Ramos (cell line): Measurements from ENCODE around the gene DAB2.
"Not testable (repeated sequence)": the region's sequence is repeated elsewhere in the genome, so short reads cannot be mapped to it uniquely, and the experiment has no call there.

Experiments used
- in situ Hi-C: fragments of 300-500 bp; cut with MboI; formaldehyde crosslinking; loops from one replicate; pipeline ENCODE4 v1.14.3; 2022; ENCODE audit warnings: low sequenced_read_pairs; ENCODE audit not compliant: unreplicated experiment

The DAB2 gene

GRCh38 chr5:39422728-39423285, 2.0 kb downstream of the DAB2 start:
- in situ Hi-C loops = no loop called here

- in situ Hi-C loops = no loop called here
Observed at GRCh38 chr5:39422036-39422606, 2.7 kb downstream of the DAB2 start.

- in situ Hi-C loops = no loop called here
Observed at GRCh38 chr5:39420482-39421145, 4.2 kb downstream of the DAB2 start.

- in situ Hi-C loops = no loop called here
Observed at GRCh38 chr5:39419796-39420195, 5.0 kb downstream of the DAB2 start.

- in situ Hi-C loops = no loop called here
Observed at GRCh38 chr5:39417979-39418378, 6.8 kb downstream of the DAB2 start.

- in situ Hi-C loops = no loop called here
Observed at GRCh38 chr5:39415201-39415600, 9.6 kb downstream of the DAB2 start.

- in situ Hi-C loops = no loop called here
Observed at GRCh38 chr5:39414426-39414825, 10.4 kb downstream of the DAB2 start.

- in situ Hi-C loops = no loop called here
Observed at GRCh38 chr5:39413771-39414170, 11.0 kb downstream of the DAB2 start.

- in situ Hi-C loops = no loop called here
Observed at GRCh38 chr5:39412721-39413394, 11.9 kb downstream of the DAB2 start.

GRCh38 chr5:39411985-39412384, 12.8 kb downstream of the DAB2 start:
- in situ Hi-C loops = no loop called here

- in situ Hi-C loops = no loop called here
Observed at GRCh38 chr5:39411061-39411460, 13.7 kb downstream of the DAB2 start.

- in situ Hi-C loops = no loop called here
Observed at GRCh38 chr5:39409033-39409432, 15.7 kb downstream of the DAB2 start.

GRCh38 chr5:39405083-39405843, 19.5 kb downstream of the DAB2 start:
- in situ Hi-C loops = no loop called here

GRCh38 chr5:39403761-39404160, 21.0 kb downstream of the DAB2 start:
- in situ Hi-C loops = not testable (repeated sequence)

GRCh38 chr5:39402140-39402539, 22.6 kb downstream of the DAB2 start:
- in situ Hi-C loops = not testable (repeated sequence)

GRCh38 chr5:39400713-39401578, 23.8 kb downstream of the DAB2 start:
- in situ Hi-C loops = no loop called here

GRCh38 chr5:39399135-39400036, 25.4 kb downstream of the DAB2 start:
- in situ Hi-C loops = no loop called here

- in situ Hi-C loops = no loop called here
Observed at GRCh38 chr5:39396843-39397242, 27.9 kb downstream of the DAB2 start.

GRCh38 chr5:39395521-39395920, 29.3 kb downstream of the DAB2 start:
- in situ Hi-C loops = no loop called here
